Cardiac atrium fibroblast (primary cell): ENCODE data around the gene OR8I2. TPM values are rescaled to one million over a fixed set of nuclear protein-coding genes. Genes with fewer than 3 reads are reported as not detected.

ENCODE experiments used
- total RNA-seq: library from RNA; depleted of rRNA; stranded (reverse); fragments of >200 nt; gene quantifications from 2 replicates; pipeline ENCODE4 v1.2.3, GENCODE V29; 2015

OR8I2 gene
- total RNA-seq, result not detected in 2 replicates

GRCh38 chr11:56093008-56093407 is at the start of gene OR8I2:
Gene OR8I2 (plus strand): TSS chr11:56093308. CDS start chr11:56093308, 0 bp downstream.

GRCh38 chr11:56103210-56103737 is 10.2 kb downstream of the OR8I2 start, which contains the start of gene OR8H2:
Gene OR8H2 (plus strand): TSS chr11:56103687. CDS start chr11:56105043, 1,356 bp downstream.

GRCh38 chr11:56122073-56122472 is 29.0 kb downstream of the OR8I2 start, which contains the start of gene OR8H3:
Gene OR8H3 (plus strand): TSS chr11:56122373. CDS start chr11:56122373, 0 bp downstream.

GRCh38 chr11:56140151-56140661 is 47.1 kb downstream of the OR8I2 start, which contains the start of gene OR8J3:
Gene OR8J3 (minus strand): TSS chr11:56140201. CDS start chr11:56137718, 2,483 bp downstream.

Other genes starting within 250 kb of the OR8I2 start
- not detected in 2 replicates for gene TRIM51, start 210.0 kb upstream of the OR8I2 start, total RNA-seq
- not detected in 2 replicates for gene OR5W2, start 178.7 kb upstream of the OR8I2 start, total RNA-seq
- not detected in 2 replicates for gene OR5I1, start 156.9 kb upstream of the OR8I2 start, total RNA-seq
- gene OR10AG1, start 123.4 kb upstream of the OR8I2 start, total RNA-seq, result not detected in 2 replicates
- not detected in 2 replicates for gene OR5F1, start 98.7 kb upstream of the OR8I2 start, total RNA-seq
- gene OR5AS1, start 65.7 kb upstream of the OR8I2 start, total RNA-seq, result not detected in 2 replicates
- gene OR8H2, start 10.4 kb downstream of the OR8I2 start, total RNA-seq, result not detected in 2 replicates
- gene OR8H3, start 29.1 kb downstream of the OR8I2 start, total RNA-seq, result not detected in 2 replicates
- gene OR8J3, start 46.9 kb downstream of the OR8I2 start, total RNA-seq, result not detected in 2 replicates
- not detected in 2 replicates for gene OR8K5, start 67.0 kb downstream of the OR8I2 start, total RNA-seq
- not detected in 2 replicates for gene OR5J2, start 83.3 kb downstream of the OR8I2 start, total RNA-seq
- gene OR5T2, start 140.9 kb downstream of the OR8I2 start, total RNA-seq, result not detected in 2 replicates
- not detected in 2 replicates for gene OR5T3, start 158.9 kb downstream of the OR8I2 start, total RNA-seq
- gene OR5T1, start 180.8 kb downstream of the OR8I2 start, total RNA-seq, result not detected in 2 replicates
- not detected in 2 replicates for gene OR8H1, start 198.9 kb downstream of the OR8I2 start, total RNA-seq
- gene OR8K3, start 221.8 kb downstream of the OR8I2 start, total RNA-seq, result not detected in 2 replicates